ENCODE results near the gene PDE4B.

Gene PDE4B

DNA sequence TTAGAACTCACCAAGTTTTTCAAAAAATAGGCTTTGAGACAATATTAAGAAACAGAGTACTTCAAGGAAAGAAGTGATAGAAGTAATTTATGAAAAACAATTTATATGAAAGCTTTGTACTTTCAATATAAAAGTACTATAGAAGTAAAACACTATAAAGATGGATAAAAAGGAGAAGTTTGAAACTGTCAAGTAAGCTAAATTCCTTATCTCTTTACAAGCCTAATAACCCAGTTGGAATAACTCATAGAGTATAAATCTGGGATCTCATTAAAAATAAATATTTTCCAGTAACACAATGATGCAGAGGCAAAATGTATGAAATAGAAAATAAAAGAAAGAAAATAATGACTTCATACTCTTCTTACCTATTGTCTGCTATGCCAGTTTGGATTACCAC lies 232.5 kb downstream of the PDE4B start:
- DNase-seq (ENCODE audit: low spot score): no peak

DNA sequence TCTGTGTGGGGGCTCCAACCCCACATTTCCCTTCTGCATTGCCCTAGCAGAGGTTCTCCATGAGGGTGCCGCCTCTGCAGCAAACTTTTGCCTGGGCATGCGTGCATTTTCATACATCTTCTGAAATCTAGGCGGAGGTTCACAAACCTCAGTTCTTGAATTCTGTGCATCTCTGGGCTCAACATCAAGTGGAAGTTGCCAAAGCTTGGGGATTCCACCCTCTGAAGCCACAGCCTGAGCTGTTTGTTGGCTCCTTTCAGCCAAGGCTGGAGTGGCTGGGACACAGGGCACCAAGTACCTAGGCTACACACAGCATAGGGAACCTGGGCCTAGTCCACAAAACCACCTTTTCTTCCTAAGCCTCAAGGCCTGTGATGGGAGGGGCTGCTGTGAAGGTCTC lies 235.3 kb downstream of the PDE4B start:
- TF ChIP-seq, protein P1, sequence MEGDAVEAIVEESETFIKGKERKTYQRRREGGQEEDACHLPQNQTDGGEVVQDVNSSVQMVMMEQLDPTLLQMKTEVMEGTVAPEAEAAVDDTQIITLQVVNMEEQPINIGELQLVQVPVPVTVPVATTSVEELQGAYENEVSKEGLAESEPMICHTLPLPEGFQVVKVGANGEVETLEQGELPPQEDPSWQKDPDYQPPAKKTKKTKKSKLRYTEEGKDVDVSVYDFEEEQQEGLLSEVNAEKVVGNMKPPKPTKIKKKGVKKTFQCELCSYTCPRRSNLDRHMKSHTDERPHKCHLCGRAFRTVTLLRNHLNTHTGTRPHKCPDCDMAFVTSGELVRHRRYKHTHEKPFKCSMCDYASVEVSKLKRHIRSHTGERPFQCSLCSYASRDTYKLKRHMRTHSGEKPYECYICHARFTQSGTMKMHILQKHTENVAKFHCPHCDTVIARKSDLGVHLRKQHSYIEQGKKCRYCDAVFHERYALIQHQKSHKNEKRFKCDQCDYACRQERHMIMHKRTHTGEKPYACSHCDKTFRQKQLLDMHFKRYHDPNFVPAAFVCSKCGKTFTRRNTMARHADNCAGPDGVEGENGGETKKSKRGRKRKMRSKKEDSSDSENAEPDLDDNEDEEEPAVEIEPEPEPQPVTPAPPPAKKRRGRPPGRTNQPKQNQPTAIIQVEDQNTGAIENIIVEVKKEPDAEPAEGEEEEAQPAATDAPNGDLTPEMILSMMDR (IDR thresholded peaks at IDR 0.05; ENCODE audit: extremely low read depth, missing control alignments): no peak
- no peak for DNase-seq (ENCODE audit: low spot score)

More for the DNA sequence above, 232.5 kb downstream of the PDE4B start:
- TF ChIP-seq, protein P1 (IDR thresholded peaks at IDR 0.05; ENCODE audit: extremely low read depth, missing control alignments): no peak

DNA sequence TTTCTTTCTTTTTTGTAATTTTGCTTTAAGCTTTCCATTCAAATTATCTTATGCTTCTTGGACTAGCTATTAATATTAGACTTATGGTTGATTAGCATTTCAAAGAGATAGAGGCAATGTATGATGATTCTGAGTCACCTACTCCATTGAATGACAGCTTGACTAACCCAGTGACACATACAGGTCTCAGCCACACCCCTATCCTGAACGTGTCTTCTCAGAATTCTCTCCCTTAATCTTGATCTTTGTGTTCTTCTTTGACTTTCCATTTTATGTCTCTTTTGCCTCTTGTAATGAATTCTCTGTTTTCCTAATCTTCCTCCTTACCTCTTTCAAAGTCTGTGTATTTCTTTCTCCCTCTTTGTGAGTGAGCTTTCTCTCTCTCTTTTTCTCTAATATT lies 241.1 kb downstream of the PDE4B start:
- TF ChIP-seq, protein P1 (IDR thresholded peaks at IDR 0.05; ENCODE audit: extremely low read depth, missing control alignments): no peak

DNA sequence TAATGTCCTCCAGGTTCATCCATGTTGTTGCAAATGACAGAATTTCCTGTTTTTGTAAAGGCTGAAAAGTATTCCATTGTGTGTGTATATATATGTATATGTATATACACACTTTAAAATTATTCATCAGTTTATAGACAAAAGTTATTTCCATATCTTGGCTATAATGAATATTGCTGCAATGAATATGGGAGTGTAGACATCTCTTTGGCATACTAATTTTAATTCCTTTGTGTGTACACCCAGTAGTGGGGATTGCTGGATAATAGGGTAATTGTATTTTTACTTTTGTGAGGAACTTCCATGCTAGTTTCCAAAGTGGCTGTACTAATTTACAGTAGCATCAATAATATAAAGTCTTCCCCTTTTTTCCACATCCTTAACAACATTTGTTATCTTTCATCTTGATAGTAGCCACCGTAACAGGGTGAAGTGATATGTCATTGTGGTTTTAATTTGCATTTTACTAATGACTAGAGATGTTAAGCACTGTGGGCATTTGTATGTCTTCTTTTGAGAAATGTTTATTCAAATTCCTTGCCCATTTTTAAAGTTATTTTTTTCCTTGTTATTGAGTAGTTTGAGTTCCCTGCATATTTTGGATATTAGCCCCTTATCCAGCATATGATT lies 243.0 kb downstream of the PDE4B start:
- TF ChIP-seq, protein P1 (IDR thresholded peaks at IDR 0.05; ENCODE audit: extremely low read depth, missing control alignments): no peak
- no peak for DNase-seq (ENCODE audit: low spot score)

More for the DNA sequence above, 241.1 kb downstream of the PDE4B start:
- no peak for DNase-seq (ENCODE audit: low spot score)

DNA sequence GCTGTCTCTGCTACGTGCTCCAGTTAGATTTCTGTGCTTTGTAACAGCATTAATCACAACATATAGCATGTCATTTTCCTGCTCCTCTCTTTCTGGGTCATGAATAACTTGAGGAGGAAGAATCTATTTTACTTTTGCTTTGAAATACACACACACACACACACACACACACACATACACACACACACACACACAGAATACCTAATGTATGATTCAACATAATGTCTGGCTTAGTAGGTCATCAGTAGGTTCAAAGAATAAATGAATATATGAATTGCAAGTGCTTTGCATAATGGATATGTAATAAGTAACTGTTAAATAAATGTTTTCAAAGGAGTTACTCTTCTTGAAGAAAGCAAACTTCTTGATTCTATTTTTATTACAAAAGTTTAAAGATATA lies 249.0 kb downstream of the PDE4B start:
- DNase-seq (ENCODE audit: low spot score): no peak
- TF ChIP-seq, protein P1 (IDR thresholded peaks at IDR 0.05; ENCODE audit: extremely low read depth, missing control alignments): no peak

DNA sequence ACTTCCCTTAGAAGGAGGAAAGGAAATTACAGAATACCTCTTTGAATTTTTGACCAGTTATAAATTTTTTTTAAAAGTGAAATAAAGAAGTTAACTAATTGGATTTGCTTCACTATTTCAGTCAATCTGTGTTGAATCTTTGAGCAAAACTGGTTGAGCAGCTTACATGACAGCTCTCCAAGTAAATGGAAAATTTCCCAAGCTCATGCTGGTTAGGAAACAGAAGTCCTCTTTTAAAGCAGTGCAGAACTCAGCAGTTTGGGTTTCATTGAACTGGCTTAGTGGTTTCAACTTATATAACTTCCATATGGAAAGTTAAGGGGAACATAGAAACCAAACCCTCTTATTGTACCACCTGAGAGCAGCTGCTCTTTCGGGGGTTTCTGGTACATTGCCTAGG lies 250.5 kb downstream of the PDE4B start:
- TF ChIP-seq, protein P1 (IDR thresholded peaks at IDR 0.05; ENCODE audit: extremely low read depth, missing control alignments): no peak
- no peak for DNase-seq (ENCODE audit: low spot score)

DNA sequence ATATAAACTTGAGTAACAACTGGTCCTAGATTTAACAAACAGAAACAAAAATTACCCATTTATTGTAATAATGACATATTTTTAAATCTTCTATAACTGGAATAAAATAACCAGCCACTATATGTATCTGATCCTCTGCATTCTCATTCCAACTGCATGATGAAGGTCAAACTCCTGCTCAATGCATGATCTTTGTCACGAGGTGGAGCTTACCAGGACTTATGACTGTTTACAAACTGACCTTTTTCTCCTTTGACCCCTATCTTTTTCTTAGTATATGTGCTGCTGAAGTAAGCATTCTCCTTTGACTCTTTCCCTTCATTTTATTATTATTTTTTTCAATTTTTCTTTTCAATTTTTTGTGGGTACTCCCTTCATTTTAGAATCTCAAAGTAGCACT lies 252.2 kb downstream of the PDE4B start:
- no peak for DNase-seq (ENCODE audit: low spot score)
- TF ChIP-seq, protein P1 (IDR thresholded peaks at IDR 0.05; ENCODE audit: extremely low read depth, missing control alignments): no peak

Measured in GM20000 (cell line).